GM12864 (cell line): ENCODE results near the gene KCNQ5.

Experiments used
- DNase-seq: peaks from one replicate; pipeline ENCODE4 v3.0.0-alpha.2; 2011; ENCODE audit warnings: low read depth
- H3K4me3 ChIP-seq: 2 replicates; pipeline ENCODE4 v1.5.1; 2011; ENCODE audit warnings: mild to moderate bottlenecking, low read depth, low read length, control low read depth
- TF ChIP-seq, protein P1 (sequence below): IDR thresholded peaks from 2 replicates; pipeline ENCODE4 v1.5.1; 2011; ENCODE audit warnings: low read depth, mild to moderate bottlenecking, moderate library complexity, low read length, control low read depth, inconsistent platforms; ENCODE audit errors: missing control alignments

Gene KCNQ5

DNA sequence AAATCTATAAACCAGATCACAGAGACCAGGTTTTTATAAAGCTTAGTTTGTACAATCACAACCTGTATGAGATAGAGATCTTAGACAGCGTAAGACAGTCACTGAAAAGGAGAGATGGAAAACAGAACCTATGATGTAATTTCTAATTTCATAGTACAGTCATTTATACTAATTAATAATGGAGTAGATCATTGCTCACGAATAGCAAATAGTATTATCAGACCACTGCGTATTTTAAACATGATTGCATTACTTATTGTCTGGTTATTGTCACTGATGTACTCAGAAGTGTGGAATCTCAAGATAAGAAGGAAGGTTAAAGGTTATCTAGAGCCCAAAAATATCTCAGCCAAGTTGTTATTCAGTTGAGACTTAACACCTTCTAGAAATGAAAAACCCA lies 487.8 kb downstream of the KCNQ5 start:
- DNase-seq = no peak
- H3K4me3 ChIP-seq = no peak overlapping the region
- TF ChIP-seq, protein P1, sequence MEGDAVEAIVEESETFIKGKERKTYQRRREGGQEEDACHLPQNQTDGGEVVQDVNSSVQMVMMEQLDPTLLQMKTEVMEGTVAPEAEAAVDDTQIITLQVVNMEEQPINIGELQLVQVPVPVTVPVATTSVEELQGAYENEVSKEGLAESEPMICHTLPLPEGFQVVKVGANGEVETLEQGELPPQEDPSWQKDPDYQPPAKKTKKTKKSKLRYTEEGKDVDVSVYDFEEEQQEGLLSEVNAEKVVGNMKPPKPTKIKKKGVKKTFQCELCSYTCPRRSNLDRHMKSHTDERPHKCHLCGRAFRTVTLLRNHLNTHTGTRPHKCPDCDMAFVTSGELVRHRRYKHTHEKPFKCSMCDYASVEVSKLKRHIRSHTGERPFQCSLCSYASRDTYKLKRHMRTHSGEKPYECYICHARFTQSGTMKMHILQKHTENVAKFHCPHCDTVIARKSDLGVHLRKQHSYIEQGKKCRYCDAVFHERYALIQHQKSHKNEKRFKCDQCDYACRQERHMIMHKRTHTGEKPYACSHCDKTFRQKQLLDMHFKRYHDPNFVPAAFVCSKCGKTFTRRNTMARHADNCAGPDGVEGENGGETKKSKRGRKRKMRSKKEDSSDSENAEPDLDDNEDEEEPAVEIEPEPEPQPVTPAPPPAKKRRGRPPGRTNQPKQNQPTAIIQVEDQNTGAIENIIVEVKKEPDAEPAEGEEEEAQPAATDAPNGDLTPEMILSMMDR = no peak

DNA sequence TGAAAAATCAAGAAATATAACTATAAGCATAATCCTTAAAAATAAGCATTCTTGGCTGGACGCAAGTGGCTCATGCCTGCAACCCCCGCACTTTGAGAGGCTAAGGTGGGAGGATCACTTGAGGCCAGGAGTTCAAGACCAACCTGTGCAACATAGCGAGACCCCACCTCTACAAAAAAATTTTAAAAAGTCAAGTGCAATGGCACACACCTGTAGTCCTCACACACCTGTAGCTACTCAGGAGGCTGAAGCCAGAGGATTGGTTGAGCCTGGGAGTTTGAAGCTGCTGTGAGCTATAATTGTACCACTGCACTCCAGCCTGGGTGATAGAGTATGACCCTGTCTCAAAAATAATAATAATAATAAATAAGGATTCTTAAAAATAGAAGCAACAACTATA lies 494.5 kb downstream of the KCNQ5 start:
- no peak overlapping the region for H3K4me3 ChIP-seq
- TF ChIP-seq, protein P1 = no peak
- DNase-seq = no peak

DNA sequence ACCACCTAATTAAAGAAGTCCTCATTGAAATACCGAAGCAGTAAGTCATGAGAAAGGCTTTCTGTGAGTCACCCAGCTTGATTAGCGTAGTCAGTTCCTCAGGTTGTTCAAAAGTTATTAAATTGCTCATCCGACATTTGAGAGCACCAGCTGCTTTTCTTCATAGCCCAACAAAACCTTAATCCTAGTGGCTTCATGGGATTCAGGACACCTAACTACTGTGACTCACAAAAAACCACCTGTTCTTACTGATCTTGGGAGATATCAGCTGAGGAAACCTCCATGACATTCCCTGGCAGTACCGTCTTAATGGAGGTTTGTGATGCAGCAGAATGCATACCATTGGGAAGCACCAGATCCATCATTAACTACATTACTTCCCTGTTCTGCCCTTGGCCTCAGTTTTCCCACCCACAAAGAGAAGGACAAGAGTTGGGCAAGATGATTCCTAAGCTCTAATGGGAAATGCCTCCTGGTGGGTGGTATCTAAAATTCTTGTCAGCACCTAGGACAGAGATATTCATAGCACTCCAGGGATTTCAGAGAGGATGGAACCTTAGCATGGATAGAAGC lies 499.6 kb downstream of the KCNQ5 start:
- DNase-seq = no peak
- no peak overlapping the region for H3K4me3 ChIP-seq
- TF ChIP-seq, protein P1 = no peak

DNA sequence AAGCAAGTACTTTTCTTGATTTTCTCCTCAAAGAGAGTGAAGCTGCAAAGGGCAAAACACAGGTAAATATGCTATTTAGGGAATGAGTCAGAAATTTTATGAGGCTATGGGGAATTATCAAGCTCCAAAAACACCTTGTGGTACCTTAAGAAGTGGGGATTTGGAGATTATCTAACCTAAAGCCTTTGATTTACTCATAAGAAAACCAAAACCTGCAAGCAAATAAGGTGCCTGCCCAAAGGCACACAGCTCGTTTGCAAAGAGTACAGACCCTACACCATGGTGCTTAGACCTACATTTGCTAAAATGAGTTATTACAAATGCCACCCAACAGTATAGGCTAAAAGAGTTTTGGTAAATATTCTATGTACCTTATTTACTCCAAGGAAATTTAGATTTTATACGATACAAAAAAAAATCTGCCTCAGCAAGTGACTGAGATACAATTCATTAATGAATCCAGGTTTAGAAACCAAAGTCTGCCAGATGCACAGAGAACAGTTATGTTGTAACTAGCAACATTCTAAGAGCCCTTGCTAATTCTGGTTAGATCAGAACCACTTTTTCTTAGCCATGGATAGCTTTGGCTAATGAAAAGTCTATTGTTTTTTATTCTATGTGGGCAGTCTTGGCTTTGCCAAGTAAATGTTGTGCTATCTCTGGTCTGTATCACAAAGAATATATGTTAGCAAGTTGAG lies 501.9 kb downstream of the KCNQ5 start:
- H3K4me3 ChIP-seq = no peak overlapping the region
- TF ChIP-seq, protein P1 = no peak
- DNase-seq = no peak

DNA sequence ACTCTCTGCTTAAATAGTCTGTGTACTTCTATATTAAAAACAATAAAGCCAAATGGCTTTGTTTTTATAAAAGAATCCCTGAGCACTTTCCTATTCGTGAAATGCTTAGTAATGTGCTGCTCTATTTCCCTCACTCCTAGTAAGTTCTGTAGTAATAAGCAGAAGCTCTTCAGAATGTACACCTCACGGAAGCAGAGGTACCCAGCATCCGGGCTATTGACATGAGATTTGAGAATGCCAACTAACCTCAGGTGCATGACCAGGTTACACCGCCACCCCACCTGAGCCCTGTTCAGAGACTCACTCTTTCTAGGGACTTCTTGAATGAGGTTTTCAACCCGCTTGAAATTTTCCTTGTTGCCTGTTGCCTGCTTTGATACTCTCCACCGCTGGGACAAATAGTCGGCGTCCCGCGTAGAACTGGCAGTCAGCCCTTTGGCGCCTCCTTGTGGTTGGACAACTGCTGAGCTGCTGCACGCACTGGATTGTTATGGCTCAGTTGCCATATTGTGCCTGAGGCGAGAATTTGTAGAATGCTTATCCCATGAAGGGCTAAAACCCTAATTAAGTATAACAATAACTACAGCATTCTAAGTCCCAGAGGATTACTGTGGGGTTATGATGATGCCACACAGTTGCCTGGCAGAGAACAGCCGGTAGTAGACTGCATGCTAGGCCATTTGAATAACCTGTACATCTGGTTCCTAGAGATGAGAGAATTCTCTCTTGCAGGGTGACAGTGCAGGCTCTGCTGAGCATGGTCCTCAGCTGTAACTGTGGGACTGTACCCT lies 508.0 kb downstream of the KCNQ5 start:
- no peak overlapping the region for H3K4me3 ChIP-seq
- peak; percentile 26 for DNase-seq
- TF ChIP-seq, protein P1 = peak; percentile 99

DNA sequence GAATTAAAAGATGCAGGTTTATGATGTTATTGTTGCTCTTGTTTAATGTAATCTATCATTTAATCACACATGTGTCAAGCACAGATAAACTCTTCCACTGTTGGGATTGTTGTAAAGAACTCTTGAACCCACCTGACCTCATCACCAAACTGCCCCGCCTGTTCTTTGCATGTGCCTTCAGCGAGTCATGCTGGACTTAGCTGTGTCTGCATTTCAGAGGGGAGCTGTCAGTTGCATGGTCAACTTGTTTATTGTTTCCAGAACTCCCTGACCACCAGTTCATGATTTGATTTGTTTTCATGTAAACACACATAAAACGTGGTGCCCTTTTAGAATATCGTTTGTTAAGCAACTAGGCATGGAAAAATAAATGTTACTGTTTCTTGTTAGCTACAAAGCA lies 509.8 kb downstream of the KCNQ5 start:
- TF ChIP-seq, protein P1 = no peak
- no peak overlapping the region for H3K4me3 ChIP-seq
- DNase-seq = no peak
